HT-29 (cell line): ENCODE data around the gene ABCC5. TPM values are rescaled to one million over a fixed set of nuclear protein-coding genes. Genes with fewer than 3 reads are reported as not detected.
"Not testable (repeated sequence)": the region's sequence is repeated elsewhere in the genome, so short reads cannot be mapped to it uniquely, and the experiment has no call there.

Experiments
- DNase-seq: peaks from one replicate; pipeline ENCODE4 v3.0.0-alpha.2; 2015; ENCODE audit warnings: low spot score
- total RNA-seq: library from RNA; depleted of rRNA; stranded (reverse); fragments of >200 nt; shearing (Covaris generic); gene quantifications from 2 replicates; pipeline ENCODE4 v1.2.3, GENCODE V29; 2014

Gene ABCC5
- total RNA-seq, 1 experiment from 2014 or later = 3.7 TPM

DNA sequence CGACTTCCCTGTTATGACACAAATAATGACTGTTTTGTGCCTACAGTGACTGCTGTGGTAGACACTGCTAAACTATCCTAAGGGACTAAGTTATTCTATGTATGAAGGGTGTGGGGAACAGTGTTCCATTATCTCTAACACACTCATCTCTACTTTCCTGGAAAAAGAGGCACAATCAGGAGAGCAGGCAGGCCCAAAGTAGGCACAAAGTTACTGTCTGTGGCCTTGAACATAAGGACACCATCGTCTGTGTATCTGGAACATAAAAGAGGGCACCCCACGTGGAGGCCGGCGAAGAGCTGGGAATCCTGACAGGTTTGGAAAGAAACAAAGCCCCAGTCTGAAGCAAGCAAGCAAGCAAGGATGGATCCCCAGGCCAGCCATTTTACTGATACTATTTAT is 1.5 kb downstream of the ABCC5 start:
- no peak for DNase-seq

DNA sequence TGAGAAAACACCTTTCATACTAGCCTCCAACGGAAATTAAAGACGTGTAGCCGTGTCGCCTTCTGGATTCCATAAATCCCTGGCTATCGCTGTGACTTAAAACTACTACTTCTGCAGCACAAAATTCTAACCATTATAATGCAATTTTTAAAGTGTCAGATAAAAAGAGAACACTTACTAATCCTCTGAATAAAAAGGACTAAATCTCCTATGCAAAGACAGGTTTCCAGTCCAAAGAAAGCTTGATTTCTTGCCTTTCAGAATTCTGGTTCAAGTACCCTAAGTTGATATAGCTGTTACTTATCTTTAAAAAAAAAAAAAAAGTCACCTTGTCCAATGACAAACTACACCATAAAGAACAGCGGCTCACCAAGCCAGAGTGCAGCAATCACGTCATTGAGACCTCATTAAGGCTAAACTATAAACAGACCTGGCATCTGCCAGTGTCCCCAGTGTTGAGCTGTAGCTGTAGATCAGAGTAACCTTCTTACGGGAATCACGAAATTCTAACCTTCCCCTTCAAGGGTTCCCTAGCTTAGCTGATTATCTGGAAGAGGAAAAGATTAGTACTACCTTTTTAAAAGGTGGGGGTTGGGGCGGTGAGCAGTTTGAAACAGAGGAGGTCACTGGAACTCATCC is 2.2 kb downstream of the ABCC5 start:
- no peak for DNase-seq

DNA sequence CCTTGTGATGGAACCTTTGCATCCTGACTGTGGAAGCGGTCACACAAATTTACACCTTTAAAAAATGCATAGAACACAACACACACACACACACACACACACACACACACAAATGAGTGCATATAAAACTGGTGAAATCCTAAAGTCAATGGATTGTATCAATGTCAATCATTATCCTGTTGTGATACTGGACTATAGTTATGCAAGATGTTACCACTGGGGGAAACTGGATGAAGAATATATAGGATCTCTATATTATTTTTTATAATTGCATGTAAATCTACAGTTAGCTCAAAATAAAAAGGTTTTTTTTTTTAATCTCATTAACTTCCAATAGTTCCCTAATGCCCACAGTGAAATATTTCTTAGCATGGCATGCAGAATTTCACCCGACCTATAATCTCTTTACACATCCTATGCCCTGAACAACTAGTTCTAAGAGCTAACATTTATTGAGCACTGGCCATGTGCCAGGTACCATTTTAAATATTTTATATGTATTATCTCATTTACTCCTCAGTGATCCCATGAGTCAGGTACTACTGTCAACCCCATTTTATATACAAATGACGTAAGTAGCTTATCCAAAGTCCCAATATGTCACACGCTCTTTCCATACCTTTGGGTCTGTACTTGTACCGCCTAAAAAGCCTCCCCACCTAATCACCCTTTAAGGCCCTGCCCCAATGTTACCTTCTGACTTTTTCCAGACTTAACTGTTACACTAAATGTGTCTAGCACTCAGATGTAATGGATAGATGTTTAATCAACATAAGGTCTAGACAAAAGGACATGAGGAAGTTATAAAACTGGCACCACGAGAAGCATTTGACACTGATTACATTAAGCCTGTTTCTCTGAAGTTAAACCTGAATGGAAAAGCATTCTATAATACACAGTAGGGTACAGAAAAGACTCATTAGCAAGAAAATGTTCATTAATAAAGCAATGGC is 5.5 kb downstream of the ABCC5 start:
- DNase-seq = no peak

DNA sequence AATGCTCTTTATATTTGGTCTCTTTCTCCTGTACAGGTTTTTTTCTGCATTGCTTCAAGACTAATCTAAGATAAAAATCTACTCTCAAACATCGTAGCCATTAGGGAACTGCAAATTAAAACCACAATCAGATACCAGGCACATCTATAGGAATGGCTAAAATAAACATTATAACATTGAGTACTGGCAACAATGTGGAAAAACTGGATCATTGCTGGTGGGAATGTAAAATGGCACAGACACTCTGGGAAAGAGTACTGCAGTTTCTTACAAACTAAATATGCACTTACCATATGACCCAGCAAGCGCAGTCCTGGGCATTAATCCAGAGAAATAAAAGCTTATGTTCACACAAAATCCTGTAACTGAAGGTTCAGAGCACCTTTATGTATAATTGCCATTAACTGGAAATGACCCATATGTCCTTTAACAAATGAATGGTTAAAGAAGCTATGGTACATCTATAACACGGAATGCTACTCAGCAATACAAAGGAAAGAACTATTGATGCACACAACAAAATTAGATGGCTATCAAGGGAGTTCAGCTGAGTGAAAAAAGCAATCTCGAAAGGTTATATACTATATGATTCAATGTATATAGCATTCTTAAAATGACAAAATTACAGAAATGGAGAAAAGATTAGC is 6.3 kb downstream of the ABCC5 start:
- DNase-seq = peak; percentile 48

DNA sequence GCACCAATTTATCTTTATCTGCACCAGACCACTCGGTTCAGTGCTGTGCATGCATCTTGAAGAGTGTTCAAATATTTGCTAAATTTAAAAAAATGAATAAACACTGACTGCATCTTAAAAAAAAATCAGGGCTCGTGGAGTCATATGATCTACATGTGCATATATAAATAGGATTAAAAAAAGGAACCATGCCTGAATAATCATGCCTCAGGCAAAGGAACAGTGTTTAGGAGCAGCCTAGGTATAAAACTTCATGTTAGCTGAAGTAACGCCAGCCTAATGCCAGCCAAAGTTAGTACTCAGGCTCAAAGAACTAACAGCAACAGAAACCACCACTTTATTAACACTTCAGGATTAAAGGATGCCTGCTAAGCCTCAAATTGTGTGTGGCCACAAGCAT is 9.5 kb downstream of the ABCC5 start:
- no peak for DNase-seq

DNA sequence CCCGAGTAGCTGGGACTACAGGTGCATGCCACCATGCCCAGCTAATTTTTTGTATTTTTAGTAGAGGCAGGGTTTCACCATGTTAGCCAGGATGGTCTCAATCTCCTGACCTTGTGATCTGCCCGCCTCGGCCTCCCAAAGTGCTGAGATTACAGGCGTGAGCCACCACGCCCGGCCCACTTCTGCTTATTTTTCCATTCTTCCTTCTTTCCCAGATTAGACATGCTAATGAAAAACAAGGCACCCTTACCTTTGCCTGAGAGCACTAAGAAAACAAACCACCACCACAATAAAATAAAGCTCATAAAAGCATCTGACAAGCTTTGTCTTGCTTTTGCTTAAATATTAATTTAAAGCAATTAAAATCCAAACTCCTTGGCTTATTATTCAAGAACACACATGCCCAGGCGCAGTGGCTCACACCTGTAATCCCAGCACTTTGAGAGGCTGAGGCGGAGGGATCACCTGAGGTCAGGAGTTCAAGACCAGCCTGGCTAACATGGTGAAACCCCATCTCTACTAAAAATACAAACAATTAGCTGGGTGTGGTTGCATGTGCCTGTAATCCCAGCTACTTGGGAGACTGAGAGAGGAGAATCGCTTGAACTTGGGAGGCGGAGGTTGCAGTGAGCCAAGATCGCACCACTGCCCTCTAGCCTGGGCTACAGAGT is 10.4 kb downstream of the ABCC5 start:
- DNase-seq = not testable (repeated sequence)

DNA sequence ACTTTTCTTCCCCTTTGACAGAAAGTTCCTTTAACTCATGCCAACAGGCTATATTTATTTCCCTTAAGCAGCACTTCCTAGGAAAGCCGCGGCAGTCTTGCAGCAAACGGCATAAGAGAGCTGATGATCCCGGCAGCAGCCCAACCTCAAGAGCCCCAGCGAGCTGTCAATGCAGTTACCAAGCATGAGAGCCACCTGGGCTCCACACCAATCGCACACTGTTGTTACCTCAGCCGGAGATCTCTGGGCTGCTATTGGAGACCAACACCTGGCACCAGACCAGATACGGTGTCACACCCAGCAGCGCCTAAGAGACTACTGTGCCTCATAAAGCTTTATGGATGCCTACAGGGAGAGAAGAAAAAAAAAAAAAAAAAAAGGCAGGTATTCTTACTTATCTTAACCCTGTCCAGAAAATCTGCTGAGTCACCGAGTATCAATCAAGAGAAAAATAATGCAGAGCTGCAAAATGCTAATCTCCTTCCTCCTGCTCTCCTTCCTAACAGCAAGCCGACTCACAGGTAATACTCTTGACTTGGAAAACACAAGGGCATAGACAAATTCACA is 11.7 kb downstream of the ABCC5 start:
- peak; percentile 98 for DNase-seq

DNA sequence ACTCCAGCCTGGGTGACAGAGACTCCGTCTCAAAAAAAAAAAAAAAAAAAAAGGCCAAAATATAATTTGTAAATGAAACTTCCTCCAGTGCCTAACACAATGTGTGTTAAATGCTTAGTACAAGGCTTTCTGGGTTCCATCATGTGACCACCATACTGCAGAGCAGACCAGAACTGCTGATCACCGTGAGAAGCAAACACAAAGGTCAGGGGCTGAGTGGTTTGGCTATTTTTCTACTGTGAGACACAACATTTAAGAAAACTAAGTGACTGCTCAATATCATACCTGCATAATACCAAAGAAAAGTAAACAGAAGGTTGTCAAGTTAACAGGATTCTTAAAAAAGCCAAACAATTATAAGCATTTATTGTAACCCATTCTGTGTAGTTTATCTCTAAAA is 13.2 kb downstream of the ABCC5 start:
- DNase-seq = no peak

DNA sequence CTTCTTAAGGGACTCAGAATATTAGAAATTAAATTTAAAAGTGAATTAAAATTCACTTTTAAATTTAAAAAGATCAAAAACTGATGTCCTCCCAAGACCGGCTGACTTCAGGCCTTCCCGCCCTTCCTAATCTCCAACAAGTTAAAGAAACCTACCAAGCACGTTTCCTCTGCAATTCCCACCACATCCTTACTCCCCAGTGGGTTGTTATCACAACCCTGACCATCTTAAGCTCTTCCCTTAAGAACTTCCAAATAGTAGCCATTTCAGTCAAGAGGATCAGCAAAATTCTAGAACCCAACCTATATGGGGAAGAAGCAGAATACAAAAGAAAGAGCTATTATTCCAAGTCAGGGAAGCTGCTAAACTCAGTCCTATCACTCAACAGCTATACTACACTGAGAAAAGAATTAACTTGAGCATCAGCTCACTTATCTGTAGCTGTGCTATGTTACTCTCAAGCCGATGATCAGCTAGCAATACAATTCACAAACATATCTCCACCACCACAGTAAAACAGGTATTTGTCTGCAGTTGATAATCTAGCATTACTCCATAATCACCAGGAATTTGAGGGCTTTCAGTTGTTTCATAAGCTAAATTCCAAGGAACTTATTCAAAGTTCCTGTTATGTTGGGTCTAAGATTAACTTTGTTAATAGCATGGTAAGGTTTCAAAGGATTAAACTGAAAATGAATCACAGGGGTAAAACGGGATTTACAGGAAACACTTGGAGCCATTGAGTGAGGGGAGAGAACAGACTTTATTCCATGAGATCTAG is 14.3 kb downstream of the ABCC5 start:
- no peak for DNase-seq

DNA sequence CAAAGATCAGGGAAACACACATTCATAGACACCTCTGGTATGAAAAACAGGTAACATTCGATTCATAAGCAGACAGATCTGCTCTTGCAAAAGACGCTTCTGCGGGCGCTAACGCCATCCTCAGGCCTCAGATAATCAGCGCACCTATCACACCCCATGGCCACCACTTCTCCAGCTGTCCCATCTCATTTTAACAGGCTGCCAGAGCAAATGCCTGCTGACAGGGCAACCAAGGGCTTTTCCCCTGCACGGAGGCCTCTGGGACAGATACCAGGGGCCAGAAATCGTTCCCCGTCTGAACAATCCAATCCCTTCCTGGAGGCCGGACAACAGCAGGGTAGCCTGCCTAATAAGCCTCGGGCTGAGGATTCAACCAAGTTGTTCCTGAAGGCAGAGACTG is 15.2 kb downstream of the ABCC5 start:
- no peak for DNase-seq

DNA sequence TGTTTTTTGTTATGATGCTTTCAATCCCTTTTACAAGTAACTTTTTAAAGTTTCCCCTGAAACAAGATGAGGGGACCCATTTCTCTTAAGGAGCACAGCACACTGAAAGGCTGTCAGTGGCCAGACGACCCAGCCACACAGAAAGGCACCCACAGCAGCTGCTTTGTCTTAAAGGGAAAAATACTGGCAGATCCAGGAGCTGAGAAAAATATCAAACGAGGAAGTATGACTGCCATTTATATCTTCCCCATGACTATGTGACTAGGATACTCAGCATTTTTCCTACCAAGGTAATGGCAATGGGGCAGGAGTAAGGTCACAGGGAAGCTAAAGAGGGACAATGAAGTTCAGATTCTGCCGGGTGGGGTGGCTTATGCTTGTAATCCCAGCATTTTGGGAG is 15.9 kb downstream of the ABCC5 start:
- DNase-seq = no peak

DNA sequence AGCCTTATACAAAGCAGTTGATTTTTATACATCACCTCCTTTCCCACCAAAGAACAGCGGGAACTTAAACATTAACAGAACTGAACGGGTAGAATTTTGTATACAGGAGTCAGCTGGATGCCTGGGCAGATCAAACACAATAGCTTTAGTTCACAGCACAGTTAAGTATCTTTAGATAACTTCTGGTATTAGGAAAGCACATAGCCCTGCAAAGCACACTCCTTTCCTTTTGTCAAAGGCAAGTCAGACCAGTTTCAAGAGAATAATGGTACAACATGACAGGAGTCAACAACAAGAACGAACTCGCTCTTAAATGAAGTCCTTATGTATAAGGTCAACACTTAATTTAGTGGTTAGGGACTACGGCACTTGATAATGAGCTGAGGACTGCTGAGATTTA is 26.3 kb downstream of the ABCC5 start:
- DNase-seq = no peak

DNA sequence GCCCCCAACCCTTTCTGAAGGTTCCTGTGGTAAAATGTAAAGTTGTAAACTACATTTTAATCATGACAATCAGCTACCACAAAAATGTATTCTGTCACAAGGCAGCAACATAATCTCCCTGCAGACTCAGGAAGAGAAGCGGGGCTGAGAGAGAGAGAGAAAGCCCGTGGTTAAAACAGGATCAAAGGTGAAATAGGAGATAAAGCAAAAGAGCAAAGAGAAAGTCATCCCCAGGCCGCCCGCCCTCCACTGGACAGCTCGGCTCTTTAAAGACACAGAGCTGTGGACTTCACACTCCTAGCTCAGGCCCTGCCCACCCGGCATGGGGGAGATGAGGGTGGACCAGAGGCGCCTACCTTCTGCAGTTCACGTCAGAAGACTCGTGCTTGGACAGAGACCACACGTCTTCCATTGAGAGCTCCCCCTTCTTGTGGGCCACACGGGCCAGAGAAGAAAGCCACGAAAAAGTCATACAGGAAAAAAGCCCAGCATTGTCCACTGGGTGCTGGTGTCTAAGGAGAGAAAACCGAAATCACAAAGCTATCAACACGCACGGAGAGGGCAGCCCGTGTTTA is 29.4 kb downstream of the ABCC5 start:
- no peak for DNase-seq

DNA sequence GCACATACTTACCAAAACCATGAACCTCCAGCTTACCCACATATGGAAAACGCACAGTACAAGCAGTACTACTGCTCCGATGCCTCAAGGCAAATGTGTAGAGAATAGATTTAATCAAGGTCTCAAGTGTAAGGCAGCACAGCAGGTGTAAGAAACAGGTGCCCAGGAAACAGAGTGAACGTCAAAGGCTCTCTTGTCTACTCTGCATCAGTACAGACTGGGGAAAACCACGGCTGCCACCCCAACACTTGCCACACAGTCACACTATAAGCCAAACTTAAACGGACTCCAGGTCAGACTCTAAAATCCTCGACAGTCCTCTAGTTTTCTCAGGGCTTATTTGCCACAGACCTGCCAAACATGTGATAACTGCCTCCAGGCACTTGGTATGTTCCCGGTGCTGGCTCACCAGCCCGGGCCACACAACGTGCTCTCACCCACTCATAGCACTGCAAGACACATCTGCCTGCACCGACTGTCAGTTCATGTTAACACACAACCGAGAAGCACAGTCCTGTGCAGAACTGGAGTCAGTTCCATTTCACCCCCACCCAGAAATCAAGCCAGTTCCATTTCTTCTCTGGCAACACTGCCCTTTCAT is 30.6 kb downstream of the ABCC5 start:
- DNase-seq = no peak

DNA sequence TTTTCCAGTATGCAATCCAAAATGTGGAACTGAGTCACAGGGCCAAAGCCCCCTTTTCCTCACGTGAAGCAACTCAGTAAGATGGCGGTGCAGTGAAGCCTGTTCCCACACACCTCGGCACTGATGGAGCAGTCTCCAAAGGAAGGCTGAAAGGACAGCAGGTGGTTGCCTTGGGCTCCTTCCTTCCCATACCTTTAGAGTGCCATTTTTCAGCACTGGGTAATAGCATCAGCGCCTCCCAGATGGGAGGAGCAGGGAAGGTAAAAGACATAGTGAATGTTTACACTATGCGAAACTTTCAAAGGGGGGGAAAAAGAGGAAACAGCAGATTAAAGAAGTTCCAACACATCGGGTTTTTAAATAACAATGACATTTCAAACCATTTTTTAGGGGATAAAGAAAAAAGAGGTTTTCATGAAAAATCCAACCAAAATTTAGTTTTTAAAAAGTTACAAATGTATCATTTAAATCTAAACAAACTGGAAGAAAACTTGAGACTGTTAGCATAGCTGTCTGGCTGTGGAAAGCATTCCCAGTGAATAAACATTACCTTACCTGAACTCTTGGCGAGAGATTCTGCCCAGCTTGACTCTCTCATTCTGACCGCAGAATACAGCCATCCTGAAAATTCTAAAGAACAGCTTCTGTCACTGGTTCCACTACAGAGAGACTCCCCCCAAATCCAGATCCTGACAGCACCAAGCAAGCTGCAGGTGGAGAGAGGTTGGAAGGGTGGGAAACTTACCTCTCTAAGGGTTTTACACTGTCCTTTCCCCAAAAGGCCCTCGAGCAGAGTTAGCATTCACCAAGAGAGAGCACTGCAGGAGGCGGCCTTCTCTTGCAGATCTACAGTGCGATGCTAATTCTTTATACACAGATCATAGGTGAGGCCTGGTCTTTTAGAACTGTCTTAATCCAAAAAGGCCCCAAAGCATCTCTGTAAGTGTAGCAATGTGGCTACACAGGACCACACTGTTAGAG is 32.6 kb downstream of the ABCC5 start:
- no peak for DNase-seq

DNA sequence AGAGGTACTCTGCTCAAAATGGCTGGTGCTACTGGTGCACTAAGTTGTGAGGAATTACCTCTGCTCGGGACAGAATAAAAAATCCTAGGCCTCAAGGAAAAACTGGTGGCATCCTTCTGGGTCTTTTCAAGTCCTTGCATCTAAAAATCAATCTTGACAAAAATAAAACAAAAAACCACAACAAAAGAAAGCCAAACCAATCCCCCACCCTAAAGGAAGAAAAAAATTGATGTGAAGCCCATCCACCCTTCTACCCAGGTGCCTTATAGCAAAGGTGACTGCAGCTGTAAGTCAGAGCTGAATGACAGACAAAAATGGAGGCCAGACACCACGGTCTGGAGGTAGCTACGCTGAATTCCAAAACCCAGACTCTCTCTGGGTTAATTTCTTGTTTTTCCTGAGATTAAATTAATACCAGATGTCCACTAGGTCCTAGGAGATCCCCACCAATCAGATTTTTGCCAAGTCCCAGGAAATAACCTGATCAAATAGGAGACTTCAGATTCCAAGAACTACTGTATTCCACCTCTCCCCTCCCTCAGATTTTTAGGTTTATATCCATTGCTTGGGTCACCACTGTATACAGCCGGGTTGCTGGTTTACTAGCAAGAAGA is 33.5 kb downstream of the ABCC5 start:
- DNase-seq = no peak

DNA sequence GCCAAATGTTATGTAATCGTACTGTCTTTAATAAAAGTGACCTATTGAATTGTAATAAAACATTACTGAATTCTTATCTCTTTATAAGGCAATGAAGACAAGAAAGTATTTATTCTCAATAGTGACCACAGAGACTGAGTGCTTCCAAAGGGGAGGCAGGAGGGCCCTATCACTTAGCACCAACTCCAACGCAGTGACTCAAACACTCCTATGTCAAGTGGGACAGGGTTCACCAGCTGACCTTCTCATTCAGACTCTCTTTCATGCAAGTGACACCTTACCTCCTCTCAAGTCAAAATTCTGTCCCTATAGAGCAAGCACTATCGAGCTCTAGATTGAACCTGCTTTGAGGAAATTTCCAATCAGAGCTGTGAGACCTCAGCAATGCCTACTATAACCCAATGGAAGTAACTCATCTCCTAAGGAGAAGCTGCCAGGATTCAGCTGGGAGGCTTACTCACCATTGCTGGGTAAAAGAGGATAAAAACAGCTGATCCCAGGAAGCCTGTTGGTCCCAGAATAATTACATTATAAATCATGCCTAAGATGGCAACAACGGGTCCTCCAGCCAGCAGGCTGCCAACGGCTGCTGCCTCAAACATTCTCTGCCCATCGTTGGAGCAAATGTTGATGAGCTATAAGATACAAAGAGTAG is 35.6 kb downstream of the ABCC5 start:
- DNase-seq = no peak

DNA sequence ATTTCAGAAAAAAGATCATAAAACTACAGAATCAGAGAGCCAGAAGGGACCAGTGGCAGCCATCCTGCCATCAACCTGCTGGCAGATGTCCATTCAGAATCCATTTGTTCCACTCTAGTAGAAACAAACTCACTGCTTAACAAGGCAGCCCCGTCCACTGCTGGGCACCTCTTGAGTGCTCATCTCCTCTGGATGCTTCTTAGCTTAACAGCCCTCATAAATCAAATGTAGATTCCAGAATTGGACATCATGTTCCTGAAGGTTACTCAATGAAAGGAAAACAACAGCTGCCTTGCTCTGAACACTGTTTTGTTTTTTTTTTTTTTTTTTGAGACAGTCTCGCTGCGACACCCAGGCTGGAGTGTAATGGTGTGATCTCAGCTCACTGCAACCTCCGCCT is 37.3 kb downstream of the ABCC5 start:
- DNase-seq = no peak
